Thoracic aorta (tissue), 2 donors: Measurements from ENCODE around the gene ERAP2. TPM values are rescaled to one million over a fixed set of nuclear protein-coding genes. Genes with fewer than 3 reads are reported as not detected.

ENCODE experiments used
- ATAC-seq: fragments of 150-250 bp; one replicate; pipeline ENCODE4 v1.8.0; 2017; ENCODE audit warnings: low read depth; ENCODE audit not compliant: insufficient number of reproducible peaks, low FRiP score
- DNase-seq: peaks from one replicate; pipeline ENCODE4 v3.0.0-alpha.2; 2020; ENCODE audit warnings: low spot score
- H3K27ac ChIP-seq, 2 donors: fragments of 200-600 bp; sonication (generic); 1 replicate in 1 of 2; 2 replicates in 1 of 2; pipeline ENCODE4 v1.5.1; 2016; ENCODE audit warnings: mild to moderate bottlenecking in 2 of 2, moderate library complexity in 2 of 2
- H3K27me3 ChIP-seq: fragments of 200-600 bp; sonication (generic); replicated peaks from 2 replicates; pipeline ENCODE4 v1.6.0; 2016; ENCODE audit warnings: mild to moderate bottlenecking; ENCODE audit not compliant: insufficient read depth
- H3K36me3 ChIP-seq: fragments of 200-600 bp; sonication (generic); one replicate; pipeline ENCODE4 v1.5.1; 2016
- H3K4me1 ChIP-seq, 2 donors: fragments of 200-600 bp; sonication (generic); 1 replicate in 1 of 2; 2 replicates in 1 of 2; pipeline versions ENCODE4 v1.5.1 to v1.6.0; 2016; ENCODE audit warnings: low read depth in 2 of 2, mild to moderate bottlenecking in 1 of 2; ENCODE audit not compliant: control insufficient read depth in 1 of 2
- H3K4me3 ChIP-seq: fragments of 200-600 bp; sonication (generic); 2 replicates; pipeline ENCODE4 v1.5.1; 2016; ENCODE audit warnings: mild to moderate bottlenecking
- H3K9me3 ChIP-seq: fragments of 200-600 bp; sonication (generic); 2 replicates; pipeline ENCODE4 v1.5.1; 2016
- CTCF ChIP-seq: fragments of 200-600 bp; sonication (generic); IDR thresholded peaks from one replicate; pipeline ENCODE4 v1.5.1; 2019; ENCODE audit warnings: antibody characterized with exemption
- total RNA-seq, 2 donors: library from RNA; depleted of rRNA; stranded (reverse); fragments of >200 nt; gene quantifications; one replicate each; pipeline versions ENCODE4 v1.1.0 to v1.2.3, GENCODE V29; 2016

Gene ERAP2
- total RNA-seq, 2 donors from 2014 or later = 15.8 to 18.3 TPM

- no peaks in the 10 kb centered on the region for H3K27me3 ChIP-seq
- ATAC-seq (no peak), DNase-seq (no peak)
- no peak overlapping the region for H3K4me3 ChIP-seq
- H3K27ac ChIP-seq = no peak overlapping the region
- H3K4me1 ChIP-seq = no peaks in the 10 kb centered on the region
- TF ChIP-seq CTCF = no peak
- no peaks in the 10 kb centered on the region for H3K9me3 ChIP-seq
- peaks cover 5% of the 10 kb centered on the region for H3K36me3 ChIP-seq
Measured at GRCh38 chr5:96913233-96913632, 36.9 kb downstream of the ERAP2 start.

GRCh38 chr5:96919754-96920197 is 43.5 kb downstream of the ERAP2 start:
- H3K27me3 ChIP-seq = no peaks in the 10 kb centered on the region
- no peak for TF ChIP-seq CTCF
- H3K4me3 ChIP-seq = no peak overlapping the region
- no peak for DNase-seq
- peaks cover 5% of the 10 kb centered on the region for H3K36me3 ChIP-seq
- ATAC-seq = no peak
- H3K27ac ChIP-seq = no peak overlapping the region
- H3K9me3 ChIP-seq = no peaks in the 10 kb centered on the region
- H3K4me1 ChIP-seq = no peaks in the 10 kb centered on the region

GRCh38 chr5:96920744-96921355 is 44.5 kb downstream of the ERAP2 start:
- no peak for ATAC-seq
- Histone ChIP-seq H3K36me3 (peaks cover 5% of the 10 kb centered on the region), H3K27me3 (no peaks in the 10 kb centered on the region), H3K27ac (no peak overlapping the region), H3K4me1 (no peaks in the 10 kb centered on the region), H3K4me3 (no peak overlapping the region), H3K9me3 (no peaks in the 10 kb centered on the region)
- no peak for TF ChIP-seq CTCF
- no peak for DNase-seq

GRCh38 chr5:96922499-96923244 is 46.4 kb downstream of the ERAP2 start:
- Histone ChIP-seq H3K4me3 (no peak overlapping the region), H3K36me3 (no peaks in the 10 kb centered on the region), H3K27ac (no peak overlapping the region), H3K27me3 (no peaks in the 10 kb centered on the region), H3K9me3 (no peaks in the 10 kb centered on the region), H3K4me1 (no peaks in the 10 kb centered on the region)
- no peak for ATAC-seq
- no peak for DNase-seq
- TF ChIP-seq CTCF = no peak

GRCh38 chr5:96924016-96924443 is 47.7 kb downstream of the ERAP2 start:
- no peak for DNase-seq
- TF ChIP-seq CTCF = no peak
- no peak for ATAC-seq
- Histone ChIP-seq H3K27ac (no peak overlapping the region), H3K9me3 (no peaks in the 10 kb centered on the region), H3K27me3 (no peaks in the 10 kb centered on the region), H3K36me3 (no peaks in the 10 kb centered on the region), H3K4me3 (no peak overlapping the region), H3K4me1 (no peaks in the 10 kb centered on the region)
